DND-41 (cell line): ENCODE results near the gene JMJD8.

Source experiments
- ATAC-seq: fragments of 200-7000 bp; cut with Tn5 transposase; 3 replicates; pipeline ENCODE4 v1.9.1; 2021; ENCODE audit warnings: low read depth; ENCODE audit not compliant: insufficient read depth
- DNase-seq: peaks from one replicate; pipeline ENCODE4 v3.0.0-alpha.2; 2020
- H2AFZ ChIP-seq: 2 replicates; pipeline ENCODE4 v1.6.0; 2012; ENCODE audit warnings: low read depth, low read length
- H3K27ac ChIP-seq: 2 replicates; pipeline ENCODE4 v1.5.1; 2012; ENCODE audit warnings: low read length, inconsistent platforms
- H3K27me3 ChIP-seq: fragments of 200-600 bp; sonication (generic); 2 replicates; pipeline ENCODE4 v1.6.0; 2012; ENCODE audit warnings: low read length, mild to moderate bottlenecking, inconsistent platforms; ENCODE audit not compliant: insufficient read depth, poor library complexity
- H3K36me3 ChIP-seq: 2 replicates; pipeline ENCODE4 v1.5.1; 2012; ENCODE audit warnings: low read length, inconsistent platforms; ENCODE audit not compliant: insufficient read depth
- H3K4me1 ChIP-seq: 2 replicates; pipeline ENCODE4 v1.5.1; 2012; ENCODE audit warnings: mild to moderate bottlenecking, low read length; ENCODE audit not compliant: insufficient read depth
- H3K4me2 ChIP-seq: 2 replicates; pipeline ENCODE4 v1.6.0; 2012; ENCODE audit warnings: mild to moderate bottlenecking, moderate library complexity, low read length, inconsistent platforms; ENCODE audit not compliant: insufficient read depth
- H3K4me3 ChIP-seq, 2 experiments: fragments of 200-600 bp in 1 of 2; shearing (Covaris generic) in 1 of 2; 2 replicates each; pipeline ENCODE4 v1.5.1; 2012 to 2016; ENCODE audit warnings: inconsistent platforms in 2 of 2, low read length in 2 of 2, mild to moderate bottlenecking in 2 of 2, low read depth in 1 of 2, moderate library complexity in 1 of 2
- H3K79me2 ChIP-seq: 2 replicates; pipeline ENCODE4 v1.6.0; 2012; ENCODE audit warnings: low read length, inconsistent platforms; ENCODE audit not compliant: insufficient read depth
- H3K9ac ChIP-seq: 2 replicates; pipeline ENCODE4 v1.6.0; 2012; ENCODE audit warnings: low read depth, mild to moderate bottlenecking, inconsistent platforms, low read length, moderate library complexity
- H3K9me3 ChIP-seq: 2 replicates; pipeline ENCODE4 v1.5.1; 2012; ENCODE audit warnings: low read length, moderate library complexity, mild to moderate bottlenecking, inconsistent platforms; ENCODE audit not compliant: insufficient read depth, severe bottlenecking
- H4K20me1 ChIP-seq: 2 replicates; pipeline ENCODE4 v1.6.0; 2012; ENCODE audit warnings: low read length; ENCODE audit not compliant: insufficient read depth
- CTCF ChIP-seq: IDR thresholded peaks from 2 replicates; pipeline ENCODE4 v1.5.1; 2012; ENCODE audit warnings: borderline replicate concordance, low read length, moderate library complexity, mild to moderate bottlenecking; ENCODE audit not compliant: poor library complexity, severe bottlenecking; ENCODE audit errors: extremely low read depth
- EZH2 ChIP-seq: IDR thresholded peaks from 3 replicates; pipeline ENCODE4 v1.6.1; 2012; ENCODE audit warnings: borderline replicate concordance, low read depth, mild to moderate bottlenecking, moderate library complexity, low read length, inconsistent platforms; ENCODE audit not compliant: severe bottlenecking

JMJD8 gene

GRCh38 chr16:658679-659571 lies 25.2 kb downstream of the JMJD8 start:
- peaks cover 78% of the 10 kb centered on the region for H3K36me3 ChIP-seq

GRCh38 chr16:657487-657886 lies 26.6 kb downstream of the JMJD8 start:
- Histone ChIP-seq H3K9ac (no peak overlapping the region), H3K4me3 (no peak overlapping the region), H3K9me3 (no peaks in the 10 kb centered on the region), H4K20me1 (peaks cover 23% of the 10 kb centered on the region), H2AFZ (no peak overlapping the region), H3K4me1 (no peaks in the 10 kb centered on the region), H3K79me2 (no peaks in the 10 kb centered on the region), H3K27ac (no peak overlapping the region), H3K27me3 (no peaks in the 10 kb centered on the region), H3K36me3 (peaks cover 87% of the 10 kb centered on the region), H3K4me2 (no peak overlapping the region)
- no peak for DNase-seq
- no peak for ATAC-seq
- TF ChIP-seq CTCF (no peak), EZH2 (no peak)

More at GRCh38 chr16:658679-659571, 25.2 kb downstream of the JMJD8 start:
- Histone ChIP-seq H3K9ac (no peak overlapping the region), H4K20me1 (peaks cover 23% of the 10 kb centered on the region), H3K4me2 (no peak overlapping the region), H3K27ac (no peak overlapping the region), H3K9me3 (no peaks in the 10 kb centered on the region), H3K4me1 (no peaks in the 10 kb centered on the region), H3K27me3 (no peaks in the 10 kb centered on the region), H3K4me3 (no peak overlapping the region), H2AFZ (no peak overlapping the region), H3K79me2 (no peaks in the 10 kb centered on the region)
- DNase-seq (no peak), ATAC-seq (no peak)
- no peak for TF ChIP-seq EZH2
- peak; percentile 38 for TF ChIP-seq CTCF

GRCh38 chr16:654034-654433 lies 30.1 kb downstream of the JMJD8 start:
- Histone ChIP-seq H3K79me2 (peaks cover 18% of the 10 kb centered on the region), H3K9ac (no peak overlapping the region), H3K4me1 (peaks cover 15% of the 10 kb centered on the region), H2AFZ (no peak overlapping the region), H4K20me1 (peaks cover 8% of the 10 kb centered on the region), H3K36me3 (peaks cover 81% of the 10 kb centered on the region), H3K27ac (no peak overlapping the region), H3K9me3 (no peaks in the 10 kb centered on the region), H3K4me2 (no peak overlapping the region), H3K4me3 (no peak overlapping the region), H3K27me3 (no peaks in the 10 kb centered on the region)
- no peak for ATAC-seq
- no peak for DNase-seq
- TF ChIP-seq CTCF (no peak), EZH2 (no peak)
